PFSK-1 (cell line): ENCODE results near the gene RNF220.

ENCODE experiments used
- FOXP2 ChIP-seq: optimal IDR thresholded peaks from 2 replicates; pipeline ENCODE3; 2011; ENCODE audit warnings: borderline replicate concordance, control low read depth, inconsistent platforms; ENCODE audit not compliant: insufficient read depth; ENCODE audit errors: extremely low read length, extremely low read depth
- POLR2AphosphoS5 ChIP-seq: IDR thresholded peaks from 2 replicates; pipeline ENCODE4 v1.6.1; 2012; ENCODE audit warnings: low read depth, mild to moderate bottlenecking, control low read depth, low read length, moderate library complexity
- REST ChIP-seq, 2 experiments: IDR thresholded peaks; 2 replicates each; pipeline versions ENCODE4 v1.6.1 to v1.8.0; 2011 to 2012; ENCODE audit warnings: low read depth in 2 of 2, low read length in 2 of 2, control low read depth in 1 of 2, inconsistent platforms in 1 of 2, mild to moderate bottlenecking in 1 of 2, moderate library complexity in 1 of 2; ENCODE audit not compliant: insufficient read depth in 1 of 2
- SIN3A ChIP-seq: IDR thresholded peaks from 2 replicates; pipeline ENCODE4 v1.6.1; 2012; ENCODE audit warnings: mild to moderate bottlenecking, low read length, moderate library complexity, borderline replicate concordance; ENCODE audit not compliant: insufficient read depth
- TAF1 ChIP-seq: IDR thresholded peaks from 2 replicates; pipeline ENCODE4 v1.6.1; 2012; ENCODE audit warnings: low read length, control low read depth, borderline replicate concordance; ENCODE audit not compliant: insufficient read depth

RNF220 gene

GRCh38 chr1:44515416-44515815, 110.4 kb downstream of the RNF220 start:
- no peak for TF ChIP-seq FOXP2
- no peak for TF ChIP-seq SIN3A
- TF ChIP-seq POLR2AphosphoS5 = no peak
- no peak for TF ChIP-seq TAF1
- TF ChIP-seq REST (IDR thresholded peaks at IDR 0.05; ENCODE audit: insufficient read depth in 1 of 2, low read depth in 2 of 2, low read length in 2 of 2) = no peak

GRCh38 chr1:44519035-44519676, 114.1 kb downstream of the RNF220 start:
- TF ChIP-seq FOXP2 (no peak), REST (IDR thresholded peaks at IDR 0.05; ENCODE audit: insufficient read depth in 1 of 2, low read depth in 2 of 2, low read length in 2 of 2) (no peak), TAF1 (no peak), POLR2AphosphoS5 (no peak), SIN3A (no peak)

- no peak for TF ChIP-seq TAF1
- TF ChIP-seq REST (IDR thresholded peaks at IDR 0.05; ENCODE audit: insufficient read depth in 1 of 2, low read depth in 2 of 2, low read length in 2 of 2) = no peak
Measured at GRCh38 chr1:44521378-44522080, 116.5 kb downstream of the RNF220 start.

- TF ChIP-seq FOXP2 = no peak
- TF ChIP-seq REST (IDR thresholded peaks at IDR 0.05; ENCODE audit: insufficient read depth in 1 of 2, low read depth in 2 of 2, low read length in 2 of 2) = no peak
- TF ChIP-seq POLR2AphosphoS5 = no peak
- no peak for TF ChIP-seq TAF1
- no peak for TF ChIP-seq SIN3A
Measured at GRCh38 chr1:44523593-44524591, 118.8 kb downstream of the RNF220 start.
